Left lobe of liver (tissue), 2 donors: Measurements from ENCODE around the gene MYMK. TPM values are rescaled to one million over a fixed set of nuclear protein-coding genes. Genes with fewer than 3 reads are reported as not detected.

Experiments
- ATAC-seq: fragments of 200-7000 bp; cut with Tn5 transposase; one replicate; pipeline ENCODE4 v1.9.1; 2020; ENCODE audit warnings: mild to moderate bottlenecking, moderate library complexity
- DNase-seq: peaks from one replicate; pipeline ENCODE4 v3.0.0-alpha.2; 2020; ENCODE audit warnings: low spot score
- total RNA-seq: library from RNA; stranded (reverse); gene quantifications from one replicate; pipeline ENCODE4 v1.2.1, GENCODE V29; 2021
- donor health status: DM: no; HTN: no; CAD: no; lungs with moderate emphysema.
- donor health status: DM: no; HTN: yes; CAD: no.

MYMK gene
- total RNA-seq, 1 donor from 2014 or later = not detected

DNA sequence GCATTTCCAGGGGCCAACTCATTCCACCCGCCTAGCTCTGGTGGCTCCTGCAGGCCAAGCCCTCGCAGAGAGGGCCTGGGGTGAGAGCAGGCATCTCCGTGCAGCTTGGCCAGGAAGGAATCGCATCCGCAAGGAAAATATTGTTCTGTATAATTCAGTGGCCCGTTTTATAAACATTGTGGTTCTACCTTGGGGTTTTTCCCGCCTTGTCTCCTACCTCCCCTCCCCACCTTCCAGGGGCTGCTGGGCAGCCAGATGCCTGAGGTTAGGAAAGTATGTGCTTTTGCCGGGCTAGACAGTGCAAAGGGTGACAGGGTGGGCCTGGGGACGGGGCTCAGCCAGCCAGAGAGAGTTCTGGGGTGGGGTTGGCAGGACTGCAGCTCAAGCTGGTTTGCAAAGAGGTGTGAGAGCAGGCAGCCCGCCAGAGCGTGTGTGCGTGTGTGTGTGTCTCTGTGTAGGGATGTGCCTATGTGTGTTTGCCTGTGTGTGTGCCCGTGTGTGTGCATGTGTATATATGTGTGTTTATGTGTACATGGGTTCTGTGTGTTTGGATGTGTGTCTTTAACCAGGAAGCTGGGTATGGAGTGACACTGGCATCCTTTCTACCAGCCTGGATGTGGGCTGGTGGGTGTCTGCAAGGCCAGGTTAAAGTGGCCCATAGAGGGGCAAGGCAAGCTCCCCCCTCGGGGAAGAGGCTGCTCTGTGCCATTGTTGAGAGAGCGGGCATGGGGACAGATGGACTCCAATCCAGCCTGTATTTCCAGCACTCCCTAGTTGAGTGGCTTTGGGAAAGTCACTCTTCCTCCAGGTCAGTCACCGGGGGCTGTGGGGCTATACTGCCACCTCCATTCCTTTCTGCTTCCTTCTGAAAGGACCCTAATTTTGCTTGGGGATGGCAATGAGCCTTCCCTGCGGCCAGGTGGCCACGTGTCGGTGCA lies 35.2 kb downstream of the MYMK start:
- ATAC-seq (no peak), DNase-seq (no peak)

DNA sequence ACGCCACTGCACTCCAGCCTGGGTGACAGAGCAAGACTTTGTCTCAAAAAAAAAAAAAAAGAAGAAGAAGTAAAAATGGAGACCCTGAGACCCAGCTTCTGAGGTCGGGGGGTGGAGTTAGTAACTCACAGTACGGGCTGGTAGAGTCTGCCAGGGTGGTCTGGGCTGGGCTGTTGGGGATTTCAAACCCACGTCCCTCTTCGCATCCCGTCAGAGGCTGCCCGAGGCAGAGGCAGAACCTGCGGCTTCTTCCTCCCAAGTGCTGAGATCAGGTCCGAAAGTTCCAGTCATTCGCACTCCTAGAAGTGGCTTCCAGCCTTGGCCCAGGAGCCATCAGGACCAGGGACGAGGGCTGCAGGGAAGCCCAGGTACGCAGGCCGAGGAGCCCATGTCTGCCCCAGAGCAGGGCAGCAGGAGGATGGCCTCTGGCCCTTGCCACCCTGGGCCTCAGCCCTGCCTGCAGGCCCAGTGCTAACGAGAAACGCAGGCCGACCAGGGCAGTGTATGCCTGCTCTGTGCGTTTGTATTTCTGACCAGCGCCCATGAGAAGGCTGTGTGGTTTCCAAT lies 36.0 kb downstream of the MYMK start:
- DNase-seq (no peak), ATAC-seq (no peak)

DNA sequence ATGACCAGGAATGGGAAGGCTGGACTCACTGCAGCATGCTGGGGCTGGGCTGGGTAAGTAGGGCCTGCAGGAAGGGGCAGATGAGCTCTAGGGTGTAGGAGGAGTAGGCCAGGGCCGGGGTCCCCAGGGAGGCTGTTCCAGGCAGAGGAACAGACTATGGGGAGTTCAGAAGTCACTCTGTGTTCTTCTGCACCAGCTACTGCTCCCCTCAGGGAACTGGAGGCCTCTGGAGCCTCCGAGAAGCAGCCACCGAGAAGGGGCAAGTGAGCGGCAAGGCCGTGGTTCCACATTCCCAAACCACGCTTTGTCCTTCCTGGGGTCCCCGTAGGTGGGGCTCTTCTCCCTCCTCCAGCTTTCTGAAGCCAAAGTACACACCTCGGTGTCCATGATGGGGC lies 37.4 kb downstream of the MYMK start:
- no peak for DNase-seq
- ATAC-seq = no peak

DNA sequence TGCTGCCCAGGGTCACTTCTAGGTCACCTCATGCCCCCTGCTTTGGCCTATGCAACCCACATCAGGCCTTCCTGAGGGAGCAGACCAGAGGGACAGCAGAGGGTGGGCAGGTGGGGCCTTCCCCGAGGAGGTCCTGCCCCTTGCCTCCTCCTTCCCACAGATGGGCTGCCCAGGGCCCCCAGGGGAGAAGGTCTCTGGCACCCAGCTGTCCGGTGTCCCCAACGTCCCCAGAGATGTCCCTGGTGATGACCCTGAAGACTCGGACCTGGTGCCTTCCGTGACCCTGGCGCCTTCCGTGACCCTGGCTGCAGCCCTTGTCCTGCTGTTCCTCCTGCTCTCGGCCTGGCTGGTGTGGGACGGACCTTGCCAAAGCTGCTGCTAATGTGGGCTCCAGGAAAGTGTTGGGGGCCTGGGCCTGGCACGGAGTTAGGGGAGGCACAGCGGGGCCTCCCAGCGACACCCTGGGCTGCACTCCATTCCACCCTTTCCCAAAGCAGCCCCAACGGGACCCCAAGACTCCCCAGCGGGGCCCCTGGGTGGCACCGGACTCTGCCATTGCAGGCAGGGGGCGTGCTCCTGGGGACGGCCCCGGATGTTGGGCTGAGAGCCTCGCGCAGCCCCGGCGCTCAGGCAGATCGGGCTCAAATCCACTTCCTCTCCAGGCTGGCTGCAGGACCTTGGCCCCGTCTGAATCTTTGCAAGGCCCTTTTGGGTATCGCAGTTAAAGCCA lies 39.1 kb downstream of the MYMK start:
- ATAC-seq (peak; percentile 5), DNase-seq (no peak)

DNA sequence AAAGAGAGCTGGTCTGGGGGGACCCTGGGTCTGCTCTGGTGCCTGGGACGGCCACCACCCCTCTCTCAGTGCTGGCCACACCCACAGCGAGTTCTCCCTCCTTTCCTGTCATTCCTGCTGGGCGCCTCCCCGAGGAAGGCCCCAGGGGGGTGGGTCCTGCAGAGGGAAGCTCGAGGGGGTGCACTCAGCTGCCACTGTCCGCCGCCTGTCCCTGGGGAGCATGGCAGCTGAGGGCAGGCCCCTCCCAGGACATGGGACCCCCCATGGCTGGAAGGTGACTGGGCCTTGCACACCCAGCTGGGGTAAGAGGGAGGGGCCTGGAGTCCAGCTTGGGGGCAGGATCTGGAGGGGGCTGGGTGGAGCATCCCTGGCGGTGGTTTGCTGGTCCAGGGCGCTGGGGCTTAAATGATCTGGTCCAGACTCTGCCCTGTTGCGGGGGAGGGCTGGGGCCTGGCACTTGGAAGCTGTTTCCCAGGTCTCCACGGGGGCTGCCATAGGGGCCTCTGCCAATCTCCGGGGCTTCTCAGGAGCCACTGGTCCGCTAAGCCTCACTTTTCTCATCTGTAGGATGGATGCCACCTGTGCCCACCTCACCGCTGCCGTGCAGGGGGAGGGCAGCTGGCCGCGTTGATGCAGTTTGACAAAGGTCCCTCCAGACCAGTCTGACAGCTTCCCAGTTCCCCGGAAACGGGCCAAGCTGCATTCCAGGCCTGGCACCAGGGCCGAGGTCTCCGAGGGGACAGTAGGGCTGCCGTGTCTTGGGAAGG lies 39.9 kb downstream of the MYMK start:
- no peak for DNase-seq
- ATAC-seq = no peak

DNA sequence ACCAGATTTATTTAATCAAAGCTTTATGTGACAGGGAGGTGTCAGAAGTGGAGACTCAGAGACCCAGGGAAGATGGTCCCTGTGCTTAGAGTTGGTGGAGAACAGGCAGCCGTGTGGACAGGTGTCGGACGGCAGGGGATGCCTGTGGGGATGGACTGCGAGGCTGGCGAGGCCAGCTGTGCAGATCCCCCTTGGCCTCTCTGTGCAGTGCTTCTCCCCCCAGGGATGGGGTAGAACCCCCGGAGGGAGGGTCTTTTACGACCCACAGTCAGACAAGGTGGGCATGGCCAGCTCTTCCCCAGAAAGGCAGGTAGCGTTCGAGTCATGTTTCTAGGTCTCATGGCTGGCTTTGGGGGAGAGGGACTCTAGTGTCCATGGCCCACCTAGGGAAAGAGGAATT lies 41.1 kb downstream of the MYMK start:
- no peak for DNase-seq

DNA sequence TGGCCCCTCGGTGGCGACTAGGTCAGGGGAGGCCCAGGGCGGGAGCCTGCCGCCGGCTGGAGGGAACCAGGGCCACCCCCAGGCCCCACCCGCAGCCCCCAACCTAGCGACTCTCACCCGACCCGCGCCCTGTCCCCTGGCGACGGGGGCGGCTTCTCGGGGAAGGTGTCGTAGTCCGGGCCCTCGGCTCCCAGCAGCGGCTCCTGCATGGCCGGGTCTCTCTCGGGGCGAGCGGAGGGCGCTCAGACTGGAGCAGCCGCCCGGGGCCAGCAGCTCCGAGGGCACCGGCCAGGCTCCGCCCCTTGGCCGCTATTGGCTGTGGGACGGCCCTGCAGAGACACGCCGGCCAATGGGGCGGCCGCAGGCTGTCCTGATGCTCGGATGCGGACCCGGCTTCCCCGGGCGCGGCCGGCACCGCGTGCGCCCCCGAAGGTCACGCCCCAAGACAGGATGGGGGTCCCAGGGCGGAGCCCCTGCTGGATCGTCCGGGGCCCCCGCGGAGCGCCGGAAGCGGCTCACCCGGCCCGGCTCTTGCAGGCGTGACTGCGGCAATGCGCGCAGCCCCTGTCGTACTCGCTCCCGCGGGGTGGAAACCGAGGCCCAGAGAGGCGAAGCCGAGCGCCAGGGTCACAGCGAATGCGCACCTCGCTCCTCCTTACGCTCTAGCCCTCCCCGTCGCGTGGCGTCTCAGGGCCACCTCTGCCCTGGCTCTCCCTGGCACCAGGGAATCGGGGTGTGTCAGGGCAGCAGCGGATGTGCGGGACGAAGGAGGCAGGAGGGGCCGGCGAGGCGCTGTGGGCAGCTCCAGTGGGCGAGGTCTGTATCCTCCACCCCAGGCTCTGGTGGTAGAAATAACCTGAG lies 45.7 kb downstream of the MYMK start, which contains the start of gene SLC2A6:
SLC2A6 (minus strand) TSS at position 249 of the 861 bp plus-strand sequence; CDS start at position 209, 40 bp downstream.
- peak; percentile 70 for DNase-seq
- ATAC-seq = peak; percentile 96

More for the DNA sequence above, 41.1 kb downstream of the MYMK start:
- no peak for ATAC-seq

DNA sequence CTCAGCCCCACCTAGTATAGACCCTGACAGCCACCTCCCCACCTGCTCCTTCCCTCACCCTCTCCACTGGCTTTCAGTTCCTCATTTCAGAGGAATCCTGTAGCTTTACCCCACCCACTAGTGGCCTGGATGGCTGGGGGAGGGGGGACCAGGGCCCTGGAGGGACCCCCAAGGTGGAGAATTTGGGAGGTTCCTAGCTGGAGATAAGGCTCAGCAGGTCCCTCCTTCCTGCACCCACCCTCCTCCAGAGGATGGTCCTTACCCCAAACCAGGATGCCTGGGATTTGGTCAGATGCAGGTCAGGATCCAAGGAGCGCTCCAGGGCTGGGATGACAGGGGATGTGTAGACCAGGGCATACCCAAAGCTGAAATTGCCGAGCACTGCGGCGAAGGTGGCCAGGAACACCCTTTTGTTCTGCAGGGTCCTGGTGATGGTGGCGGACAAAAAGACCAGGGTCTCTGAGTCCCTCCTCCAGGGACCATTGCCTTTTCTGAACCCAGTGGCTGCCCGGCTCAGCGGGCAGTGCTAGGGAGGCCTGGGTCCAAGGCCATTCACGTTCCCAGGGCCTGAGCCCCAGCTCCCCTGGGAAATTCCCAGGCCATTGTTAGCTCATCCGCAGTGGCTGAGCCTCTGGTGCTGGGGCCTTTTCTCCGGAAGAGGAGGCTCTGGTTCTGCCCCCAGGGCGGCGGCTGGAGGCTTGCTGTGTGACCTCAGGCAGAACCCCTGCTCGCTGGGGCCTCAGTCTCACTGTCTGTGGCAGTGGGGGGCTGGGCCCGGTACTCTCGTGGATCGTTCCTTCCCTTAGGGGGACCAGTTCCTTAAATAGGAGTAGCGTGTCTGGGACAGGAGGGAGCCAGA lies 46.5 kb downstream of the MYMK start:
- ATAC-seq (peak; percentile 15), DNase-seq (no peak)

DNA sequence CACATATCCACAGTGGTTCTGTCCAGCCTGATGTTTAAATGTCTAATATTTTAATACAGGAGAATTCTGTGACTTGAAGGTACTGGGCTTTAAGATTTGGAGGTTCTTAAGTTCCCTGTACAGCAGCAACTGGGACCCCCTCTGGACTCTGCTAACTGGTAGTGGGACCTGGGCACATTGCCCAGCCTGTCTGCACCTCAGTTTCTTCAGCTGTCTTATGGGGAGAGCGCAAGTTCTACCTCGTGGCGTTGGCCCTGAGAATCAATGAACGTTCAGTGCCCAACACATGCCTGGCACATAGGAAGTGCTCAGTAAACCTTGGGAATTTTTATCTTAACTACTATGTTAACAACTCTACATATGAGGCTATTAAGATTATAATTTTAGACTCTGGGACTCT lies 47.3 kb downstream of the MYMK start:
- no peak for DNase-seq
- ATAC-seq = no peak

DNA sequence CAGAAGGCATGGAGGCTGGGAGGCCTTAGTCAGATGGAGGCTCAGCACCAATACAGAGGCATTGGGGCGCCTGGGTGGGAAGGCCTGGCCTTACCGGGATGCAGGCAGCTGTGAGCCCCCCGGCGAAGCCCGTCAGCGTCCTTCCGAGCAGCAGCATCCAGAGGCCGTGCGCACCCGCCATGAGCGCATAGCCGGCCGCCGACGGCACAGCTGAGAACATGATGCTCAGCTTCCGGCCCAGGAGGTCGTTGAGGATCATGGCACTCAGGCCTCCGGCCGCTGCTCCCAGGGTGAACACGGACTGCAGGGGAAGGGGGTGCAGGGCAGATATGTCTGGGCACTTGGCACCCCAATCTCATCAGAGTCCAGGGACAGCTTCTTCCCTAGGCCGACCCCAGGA lies 47.8 kb downstream of the MYMK start:
- DNase-seq (no peak), ATAC-seq (no peak)

DNA sequence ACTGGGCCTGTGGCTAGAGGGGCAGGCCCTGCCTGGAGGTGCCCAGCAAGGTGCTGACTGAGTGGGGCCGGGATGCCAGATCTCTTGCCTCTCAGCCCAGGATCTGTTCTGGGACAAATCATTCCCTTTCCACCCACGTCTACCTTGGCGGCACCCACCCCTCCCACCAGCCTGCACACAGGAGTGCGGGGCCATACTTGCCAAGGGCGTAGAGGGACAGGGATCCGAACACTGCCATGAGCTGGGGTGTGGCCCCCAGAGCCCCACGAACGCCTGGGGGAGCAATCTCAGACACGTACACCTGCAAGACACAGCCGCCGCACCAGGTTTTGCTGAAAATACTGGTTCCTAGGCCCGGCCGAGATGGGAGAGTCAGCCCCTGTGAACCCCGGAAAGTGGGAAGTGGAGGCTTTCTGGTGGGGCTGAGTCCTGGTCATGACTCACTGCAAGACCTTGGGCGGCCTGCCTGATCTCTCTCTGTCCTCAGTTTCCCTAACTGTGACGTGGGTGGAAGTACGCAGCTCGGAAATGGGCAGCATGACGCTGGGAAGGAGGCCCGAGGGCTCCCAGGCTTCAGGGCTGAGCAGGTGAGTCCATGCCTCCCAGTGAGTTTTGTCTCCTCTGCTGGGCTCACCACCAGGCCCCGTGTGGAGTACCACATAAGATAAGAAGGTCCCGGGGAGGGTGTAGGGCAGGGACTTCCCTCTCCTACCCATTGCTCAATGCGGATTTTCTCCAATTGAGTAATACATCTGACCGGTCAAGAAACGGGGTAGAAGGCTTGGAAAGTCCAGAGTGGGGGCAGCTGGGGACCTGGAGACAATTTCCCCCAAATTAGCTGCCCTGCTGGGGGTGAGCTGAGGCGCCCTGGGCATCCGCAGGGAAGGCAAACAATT lies 48.5 kb downstream of the MYMK start:
- ATAC-seq = no peak
- DNase-seq = no peak

DNA sequence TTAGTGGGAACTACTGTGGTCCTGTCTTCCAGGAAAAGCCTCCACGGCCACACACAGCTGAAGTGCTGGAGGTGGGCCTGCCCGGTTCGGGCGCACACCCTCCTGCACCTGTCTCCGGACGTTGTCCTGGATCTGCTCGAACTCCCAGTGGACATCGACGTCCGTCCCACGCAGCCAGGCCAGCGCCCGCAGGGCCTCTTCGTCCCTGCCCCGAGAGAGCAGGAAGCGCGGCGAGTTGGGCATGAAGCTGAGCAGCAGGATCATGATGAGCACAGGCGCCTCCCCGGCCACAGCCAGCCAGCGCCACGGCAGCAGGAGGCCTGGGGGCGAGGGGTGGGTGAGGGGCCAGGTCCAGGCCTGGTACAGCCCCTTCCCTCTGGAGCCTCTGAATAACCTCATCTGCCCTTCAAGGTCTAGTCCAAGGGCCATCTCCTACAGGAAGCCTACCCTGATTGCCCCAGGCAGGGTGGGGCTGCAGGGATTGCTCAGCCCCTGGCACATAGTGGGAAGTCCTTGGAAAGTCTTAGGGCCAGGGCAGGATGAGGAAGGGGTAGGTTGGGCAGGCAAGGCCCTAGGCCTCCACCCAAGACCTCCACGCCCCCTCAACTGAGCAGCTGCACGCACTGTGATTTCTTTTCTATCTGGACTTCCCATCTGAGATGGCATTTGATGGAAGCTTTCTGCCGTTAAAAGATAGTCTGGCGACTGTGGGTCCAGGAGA lies 49.3 kb downstream of the MYMK start:
- DNase-seq = no peak

DNA sequence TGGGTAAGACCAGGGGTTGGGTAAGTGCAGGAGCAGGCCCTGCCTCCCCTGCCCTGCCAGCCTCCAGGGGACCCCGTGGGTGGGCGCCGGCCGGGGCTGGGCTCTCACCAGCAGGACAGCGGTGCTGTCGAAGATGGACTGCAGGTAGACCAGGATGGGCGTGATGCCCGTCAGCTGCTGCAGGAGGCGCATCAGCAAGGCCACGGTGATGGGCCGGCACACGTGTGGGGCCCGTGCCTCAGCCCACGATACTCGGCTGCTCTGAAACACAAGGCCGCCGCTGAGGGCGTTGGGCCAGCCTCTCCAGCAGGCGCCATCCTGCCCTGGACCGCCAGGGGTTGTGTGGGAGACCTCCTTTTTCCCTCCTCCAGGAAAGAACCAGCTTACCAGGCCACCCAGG lies 49.9 kb downstream of the MYMK start:
- no peak for DNase-seq

More for the DNA sequence above, 49.3 kb downstream of the MYMK start:
- ATAC-seq = no peak

DNA sequence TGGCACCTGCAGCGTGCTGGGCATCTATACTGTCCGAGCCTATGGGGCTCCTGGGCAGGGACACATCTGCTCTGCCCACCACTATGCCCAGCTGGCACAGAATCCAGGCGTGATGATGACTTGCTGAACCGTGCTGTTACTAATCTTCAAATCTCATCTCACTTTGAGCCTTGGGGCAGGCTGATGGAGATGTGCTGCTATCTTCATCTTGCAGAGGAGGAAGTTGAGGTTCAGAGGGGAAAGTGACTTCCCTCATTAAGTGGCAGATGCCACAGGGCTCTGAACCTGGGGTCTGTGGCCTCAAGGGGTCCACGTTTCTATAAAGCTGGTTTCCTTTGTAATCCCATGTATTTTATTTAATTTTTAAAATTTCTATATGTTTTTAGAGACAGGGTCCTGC lies 50.5 kb downstream of the MYMK start:
- ATAC-seq = no peak
- DNase-seq = no peak

More for the DNA sequence above, 49.9 kb downstream of the MYMK start:
- ATAC-seq = no peak

DNA sequence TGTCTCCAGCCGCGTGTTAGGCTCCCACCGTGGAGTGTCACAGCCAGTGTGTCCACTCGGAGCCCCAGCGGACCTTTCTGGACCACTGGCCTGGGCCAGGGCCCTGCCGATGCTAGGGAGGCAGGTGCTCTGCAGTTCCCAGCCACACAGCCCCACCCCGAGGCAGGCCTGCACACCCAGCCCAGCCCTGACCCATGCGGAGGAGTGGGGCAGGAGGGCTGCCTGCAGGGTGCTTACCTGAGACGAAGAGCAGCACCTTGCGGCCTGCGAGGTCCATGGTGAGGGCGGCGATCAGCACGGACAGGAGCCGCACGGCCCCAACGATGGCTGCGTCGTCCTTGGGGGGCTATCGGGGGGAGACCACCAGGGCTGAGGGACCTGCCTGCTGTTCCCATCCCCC lies 51.0 kb downstream of the MYMK start:
- DNase-seq = no peak
- no peak for ATAC-seq

DNA sequence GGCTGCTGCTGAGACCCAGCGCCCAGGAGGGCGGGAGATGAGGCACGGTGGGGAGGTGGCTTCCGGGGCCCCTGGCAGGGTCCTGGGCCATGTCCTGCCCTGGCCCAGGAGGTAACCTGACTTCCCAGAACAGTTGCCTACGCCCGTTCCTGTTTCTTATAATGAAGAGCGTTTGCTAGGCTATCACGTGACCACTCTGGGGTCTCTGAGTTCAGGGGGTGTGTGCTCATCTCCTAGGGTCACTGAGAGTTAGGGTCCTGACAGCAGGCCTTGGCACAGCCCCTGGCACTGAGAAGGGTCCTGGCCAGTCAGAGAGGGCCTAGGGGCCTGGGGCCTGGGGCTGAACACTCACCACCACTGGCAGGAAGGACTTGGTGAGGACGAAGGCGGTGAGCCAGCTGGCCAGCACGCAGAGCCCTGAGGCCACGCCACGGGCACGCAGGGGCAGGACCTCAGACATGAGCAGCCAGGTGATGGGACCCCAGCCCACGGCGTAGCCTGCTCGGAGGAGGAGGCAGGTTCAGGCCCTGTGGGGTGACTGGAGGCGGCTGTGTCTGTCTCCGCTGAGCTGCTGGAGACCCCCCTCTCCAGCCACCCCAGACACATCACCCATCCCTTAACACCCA lies 51.9 kb downstream of the MYMK start:
- no peak for DNase-seq
- peak; percentile 7 for ATAC-seq

DNA sequence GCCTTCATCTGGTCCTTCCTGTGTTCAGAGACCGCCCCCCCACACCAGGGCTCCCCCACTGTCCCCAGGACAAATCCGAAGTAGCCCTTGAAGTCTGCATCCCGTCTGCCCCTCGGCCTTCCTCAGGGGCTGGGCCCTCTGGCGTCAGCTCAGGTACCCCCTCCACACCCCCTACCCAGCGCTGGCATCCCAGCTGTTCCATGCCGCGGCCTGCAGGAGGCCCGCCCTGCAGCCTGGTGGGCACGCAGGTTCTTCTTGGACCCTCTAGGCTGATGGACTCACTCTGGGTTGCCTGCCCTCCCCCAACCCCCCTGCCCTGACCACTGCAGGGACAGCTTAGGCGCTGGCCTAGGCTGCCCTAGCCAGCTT lies 52.5 kb downstream of the MYMK start:
- ATAC-seq = peak; percentile 4

More for the DNA sequence above, 52.5 kb downstream of the MYMK start:
- DNase-seq = no peak
